Hepatocyte (in vitro differentiated cells): ENCODE results near the gene CHST6. TPM values are rescaled to one million over a fixed set of nuclear protein-coding genes. Genes with fewer than 3 reads are reported as not detected.

Experiments used
- DNase-seq: peaks from one replicate; pipeline ENCODE4 v3.0.0-alpha.2; 2016; ENCODE audit warnings: low spot score
- H2AFZ ChIP-seq: fragments of 200-600 bp; sonication (generic); 2 replicates; pipeline ENCODE4 v1.6.0; 2016; ENCODE audit warnings: antibody characterized with exemption, mild to moderate bottlenecking
- H3K27ac ChIP-seq: fragments of 200-600 bp; sonication (generic); 2 replicates; pipeline ENCODE4 v1.5.1; 2016; ENCODE audit warnings: mild to moderate bottlenecking
- H3K27me3 ChIP-seq: fragments of 200-600 bp; sonication (generic); 2 replicates; pipeline ENCODE4 v1.6.1; 2016
- H3K36me3 ChIP-seq: fragments of 200-600 bp; sonication (generic); replicated peaks from 2 replicates; pipeline ENCODE4 v1.5.1; 2016; ENCODE audit warnings: low read depth; ENCODE audit not compliant: insufficient read depth
- H3K4me1 ChIP-seq: fragments of 200-600 bp; sonication (generic); 2 replicates; pipeline ENCODE4 v1.5.1; 2016; ENCODE audit warnings: mild to moderate bottlenecking, moderate library complexity; ENCODE audit not compliant: insufficient read depth
- H3K4me2 ChIP-seq: fragments of 200-600 bp; sonication (generic); 2 replicates; pipeline ENCODE4 v1.6.0; 2016
- H3K4me3 ChIP-seq: fragments of 200-600 bp; sonication (generic); 2 replicates; pipeline ENCODE4 v1.5.1; 2016; ENCODE audit warnings: mild to moderate bottlenecking
- H3K79me2 ChIP-seq: fragments of 200-600 bp; sonication (generic); 2 replicates; pipeline ENCODE4 v1.6.0; 2017; ENCODE audit warnings: mild to moderate bottlenecking
- H3K9me2 ChIP-seq: fragments of 200-600 bp; sonication (generic); replicated peaks from 2 replicates; pipeline ENCODE4 v1.6.0; 2017; ENCODE audit warnings: mild to moderate bottlenecking; ENCODE audit not compliant: insufficient read depth
- H3K9me3 ChIP-seq: fragments of 200-600 bp; sonication (generic); 2 replicates; pipeline ENCODE4 v1.5.1; 2016; ENCODE audit warnings: low read depth, mild to moderate bottlenecking
- H4K20me1 ChIP-seq: fragments of 200-600 bp; sonication (generic); 2 replicates; pipeline ENCODE4 v1.6.0; 2016; ENCODE audit warnings: mild to moderate bottlenecking; ENCODE audit not compliant: insufficient read depth, poor library complexity, severe bottlenecking
- EZH2 ChIP-seq: fragments of 200-600 bp; sonication (generic); IDR thresholded peaks from 2 replicates; pipeline ENCODE4 v1.6.1; 2016; ENCODE audit warnings: antibody characterized with exemption, mild to moderate bottlenecking, borderline replicate concordance
- EZH2phosphoT487 ChIP-seq: fragments of 200-600 bp; sonication (generic); IDR thresholded peaks from one replicate; pipeline ENCODE4 v1.6.1; 2018; ENCODE audit warnings: antibody characterized with exemption, mild to moderate bottlenecking, low read depth, moderate library complexity; ENCODE audit not compliant: unreplicated experiment, severe bottlenecking
- WGBS: methylation state at CpG from one replicate; pipeline ENCODE4 v1.1.6; 2016; ENCODE audit warnings: low lambda C conversion rate; ENCODE audit errors: missing lambda C conversion rate; 5-methylcytosine and 5-hydroxymethylcytosine counted together
- polyA plus RNA-seq: library from polyadenylated mRNA; unstranded; fragments of >200 nt; fragmentation: Nextera tagmentation; extraction: Ambion mirVana; gene quantifications from 2 replicates; pipeline ENCODE4 v1.2.1, GENCODE V29; 2016
- total RNA-seq: library from RNA; depleted of rRNA; stranded (reverse); fragments of >200 nt; gene quantifications from 2 replicates; pipeline ENCODE4 v1.2.3, GENCODE V29; 2014
- TF ChIP-seq, protein P1 (sequence below): fragments of 200-600 bp; sonication (generic); IDR thresholded peaks from 2 replicates; pipeline ENCODE4 v1.5.1; 2016; ENCODE audit warnings: antibody characterized with exemption, mild to moderate bottlenecking; ENCODE audit not compliant: poor library complexity

The CHST6 gene
- total and polyA plus RNA-seq, 2 experiments from 2014 or later = 0.33 to 0.37 TPM

GRCh38 chr16:75497558-75497957 is 2.3 kb upstream of the CHST6 start:
- Histone ChIP-seq H3K4me1 (peaks cover 5% of the 10 kb centered on the region), H3K4me3 (no peak overlapping the region), H3K9me3 (no peaks in the 10 kb centered on the region), H3K9me2 (no peaks in the 10 kb centered on the region), H3K36me3 (no peaks in the 10 kb centered on the region), H3K4me2 (no peak overlapping the region), H3K79me2 (no peaks in the 10 kb centered on the region), H4K20me1 (no peaks in the 10 kb centered on the region), H3K27ac (no peak overlapping the region), H2AFZ (no peak overlapping the region), H3K27me3 (peaks cover 12% of the 10 kb centered on the region)
- TF ChIP-seq EZH2 (no peak), EZH2phosphoT487 (no peak)
- TF ChIP-seq, protein P1, sequence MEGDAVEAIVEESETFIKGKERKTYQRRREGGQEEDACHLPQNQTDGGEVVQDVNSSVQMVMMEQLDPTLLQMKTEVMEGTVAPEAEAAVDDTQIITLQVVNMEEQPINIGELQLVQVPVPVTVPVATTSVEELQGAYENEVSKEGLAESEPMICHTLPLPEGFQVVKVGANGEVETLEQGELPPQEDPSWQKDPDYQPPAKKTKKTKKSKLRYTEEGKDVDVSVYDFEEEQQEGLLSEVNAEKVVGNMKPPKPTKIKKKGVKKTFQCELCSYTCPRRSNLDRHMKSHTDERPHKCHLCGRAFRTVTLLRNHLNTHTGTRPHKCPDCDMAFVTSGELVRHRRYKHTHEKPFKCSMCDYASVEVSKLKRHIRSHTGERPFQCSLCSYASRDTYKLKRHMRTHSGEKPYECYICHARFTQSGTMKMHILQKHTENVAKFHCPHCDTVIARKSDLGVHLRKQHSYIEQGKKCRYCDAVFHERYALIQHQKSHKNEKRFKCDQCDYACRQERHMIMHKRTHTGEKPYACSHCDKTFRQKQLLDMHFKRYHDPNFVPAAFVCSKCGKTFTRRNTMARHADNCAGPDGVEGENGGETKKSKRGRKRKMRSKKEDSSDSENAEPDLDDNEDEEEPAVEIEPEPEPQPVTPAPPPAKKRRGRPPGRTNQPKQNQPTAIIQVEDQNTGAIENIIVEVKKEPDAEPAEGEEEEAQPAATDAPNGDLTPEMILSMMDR = no peak
- DNase-seq = no peak
- WGBS = 86% methylated on average over 4 of the region's 4 CpGs

DNA sequence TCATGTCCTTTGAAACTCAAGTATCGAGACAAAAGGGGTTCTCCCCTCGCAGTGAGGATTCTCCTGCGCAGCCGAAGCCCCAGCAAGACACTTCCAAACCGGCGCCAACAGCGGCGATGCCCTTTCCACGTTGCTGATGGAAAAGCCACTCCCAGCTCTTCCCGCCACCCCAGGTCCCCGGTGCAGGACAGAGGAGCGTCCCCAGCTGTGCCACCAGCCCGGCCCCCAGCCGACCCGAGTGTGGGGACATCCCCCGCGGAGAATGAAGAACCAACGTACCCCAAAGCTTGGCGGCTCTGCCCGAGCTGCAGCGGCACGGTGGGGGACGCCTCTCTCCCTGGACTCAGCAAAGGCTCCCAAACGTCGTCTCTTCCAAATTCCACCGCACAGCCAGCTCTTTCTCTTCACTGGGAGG is 573 bp downstream of the CHST6 start:
- TF ChIP-seq, protein P1 = no peak
- TF ChIP-seq EZH2phosphoT487 (no peak), EZH2 (no peak)
- peak overlapping the region; percentile 47 for H3K4me3 ChIP-seq
- DNase-seq = no peak
- peaks cover 12% of the 10 kb centered on the region for H3K27me3 ChIP-seq
- peaks cover 5% of the 10 kb centered on the region for H3K4me1 ChIP-seq
- no peaks in the 10 kb centered on the region for H3K36me3 ChIP-seq
- H3K27ac ChIP-seq = no peak overlapping the region
- H4K20me1 ChIP-seq = no peaks in the 10 kb centered on the region
- no peaks in the 10 kb centered on the region for H3K79me2 ChIP-seq
- WGBS = 1% methylated on average over 26 of the region's 26 CpGs
- H2AFZ ChIP-seq = peak overlapping the region; percentile 89
- H3K4me2 ChIP-seq = peak overlapping the region; percentile 97
- no peaks in the 10 kb centered on the region for H3K9me2 ChIP-seq
- H3K9me3 ChIP-seq = no peaks in the 10 kb centered on the region

DNA sequence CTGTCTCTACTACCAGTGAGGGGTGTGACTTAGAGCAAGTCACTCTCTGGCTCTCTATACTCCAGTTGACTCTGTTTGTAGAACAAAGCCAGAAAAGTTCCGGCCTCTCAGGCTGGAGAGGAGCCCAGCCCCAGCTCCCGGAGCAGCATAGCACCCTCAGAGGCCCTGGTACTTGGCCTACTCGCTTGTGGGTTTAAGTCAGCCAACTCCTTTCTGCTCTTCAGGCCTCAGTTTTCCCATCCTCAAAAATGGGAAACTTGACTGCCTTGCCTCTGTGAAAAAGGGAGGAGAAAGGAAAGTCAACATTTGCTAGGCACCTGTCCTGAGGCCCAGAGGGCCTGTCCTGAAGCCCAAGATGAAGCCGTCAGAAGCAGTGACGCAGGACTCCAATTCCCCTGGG is 1.1 kb downstream of the CHST6 start:
- no peaks in the 10 kb centered on the region for H3K9me3 ChIP-seq
- 81% methylated on average over 5 of the region's 5 CpGs for WGBS
- no peaks in the 10 kb centered on the region for H3K79me2 ChIP-seq
- no peaks in the 10 kb centered on the region for H4K20me1 ChIP-seq
- peak overlapping the region; percentile 47 for H3K4me3 ChIP-seq
- H3K36me3 ChIP-seq = no peaks in the 10 kb centered on the region
- no peak overlapping the region for H3K27ac ChIP-seq
- peak overlapping the region; percentile 97 for H3K4me2 ChIP-seq
- no peak for TF ChIP-seq EZH2phosphoT487
- TF ChIP-seq, protein P1 = no peak
- no peak for TF ChIP-seq EZH2
- H3K4me1 ChIP-seq = peaks cover 5% of the 10 kb centered on the region
- no peak for DNase-seq
- peak overlapping the region; percentile 89 for H2AFZ ChIP-seq
- H3K27me3 ChIP-seq = peaks cover 12% of the 10 kb centered on the region
- H3K9me2 ChIP-seq = no peaks in the 10 kb centered on the region

- Histone ChIP-seq H3K79me2 (no peaks in the 10 kb centered on the region), H3K36me3 (no peaks in the 10 kb centered on the region), H3K4me1 (peaks cover 5% of the 10 kb centered on the region), H3K4me3 (no peak overlapping the region), H3K27ac (no peak overlapping the region), H3K9me3 (no peaks in the 10 kb centered on the region), H2AFZ (no peak overlapping the region), H3K27me3 (peaks cover 12% of the 10 kb centered on the region), H3K9me2 (no peaks in the 10 kb centered on the region), H4K20me1 (no peaks in the 10 kb centered on the region), H3K4me2 (no peak overlapping the region)
- 71% methylated on average over 1 of the region's 1 CpG for WGBS
- no peak for DNase-seq
- no peak for TF ChIP-seq EZH2
- TF ChIP-seq, protein P1 = no peak
- no peak for TF ChIP-seq EZH2phosphoT487
These were observed 3.4 kb downstream of the CHST6 start for GRCh38 chr16:75491876-75492275.
